KMS-11 (cell line): ENCODE measurements around the gene POLR2I.

Source experiments
- H2AFZ ChIP-seq: fragments of 200-600 bp; sonication (generic); 2 replicates; pipeline ENCODE4 v1.6.1; 2016; ENCODE audit warnings: antibody characterized with exemption, mixed run types, low read depth
- H3K27ac ChIP-seq: fragments of 200-600 bp; sonication (generic); 2 replicates; pipeline ENCODE4 v1.6.1; 2016; ENCODE audit warnings: mild to moderate bottlenecking, mixed run types
- H3K27me3 ChIP-seq: fragments of 200-600 bp; sonication (generic); 2 replicates; pipeline ENCODE4 v1.6.1; 2017; ENCODE audit warnings: mild to moderate bottlenecking, low read depth, mixed run types, moderate library complexity; ENCODE audit not compliant: insufficient read depth
- H3K36me3 ChIP-seq: fragments of 200-600 bp; sonication (generic); 2 replicates; pipeline ENCODE4 v1.6.1; 2017; ENCODE audit warnings: mild to moderate bottlenecking, mixed run types; ENCODE audit not compliant: insufficient read depth
- H3K4me1 ChIP-seq: fragments of 200-600 bp; sonication (generic); 2 replicates; pipeline ENCODE4 v1.6.1; 2016; ENCODE audit warnings: mild to moderate bottlenecking, low read depth, mixed run types; ENCODE audit not compliant: poor library complexity, severe bottlenecking
- H3K4me2 ChIP-seq: fragments of 200-600 bp; sonication (generic); 2 replicates; pipeline ENCODE4 v1.7.0; 2016; ENCODE audit warnings: mild to moderate bottlenecking, mixed run types
- H3K4me3 ChIP-seq: fragments of 200-600 bp; sonication (generic); IDR thresholded peaks from 2 replicates; pipeline ENCODE4 v1.6.1; 2017; ENCODE audit warnings: low read depth, low read length, mixed read lengths; ENCODE audit not compliant: insufficient read depth
- H3K79me2 ChIP-seq: fragments of 200-600 bp; sonication (generic); 2 replicates; pipeline ENCODE4 v1.6.1; 2016; ENCODE audit warnings: low read depth, mixed run types; ENCODE audit not compliant: insufficient read depth
- H3K9ac ChIP-seq: fragments of 200-600 bp; sonication (generic); 2 replicates; pipeline ENCODE4 v1.6.1; 2016; ENCODE audit warnings: mild to moderate bottlenecking, mixed run types
- H4K20me1 ChIP-seq: fragments of 200-600 bp; sonication (generic); 2 replicates; pipeline ENCODE4 v1.6.1; 2016; ENCODE audit warnings: mild to moderate bottlenecking, mixed run types; ENCODE audit not compliant: insufficient read depth
- CTCF ChIP-seq: fragments of 200-600 bp; sonication (generic); conservative IDR thresholded peaks from 2 replicates; pipeline ENCODE4 v1.6.1; 2017; ENCODE audit warnings: low read depth, mild to moderate bottlenecking, antibody characterized with exemption, low read length, moderate library complexity, mixed read lengths

The POLR2I gene

GRCh38 chr19:36115453-36116343, 1.0 kb upstream of the POLR2I start, which contains the start of gene TBCB:
TBCB (plus strand) TSS chr19:36115468; CDS start chr19:36115561, 93 bp downstream.
- Histone ChIP-seq H3K79me2 (no peaks in the 10 kb centered on the region; the same call in 1 of the 2 replicates), H3K9ac (peak within 1 kb of the TSS; percentile 65), H3K36me3 (peaks cover 3% of the 10 kb centered on the region; the same call in 1 of the 2 replicates), H2AFZ (peak within 1 kb of the TSS; percentile 86), H3K4me1 (peaks cover 12% of the 10 kb centered on the region), H3K4me2 (peak within 1 kb of the TSS; percentile 88), H3K27ac (peak within 1 kb of the TSS; percentile 67), H4K20me1 (no peaks in the 10 kb centered on the region), H3K27me3 (no peaks in the 10 kb centered on the region), H3K4me3 (no peak within 1 kb of the TSS)
- TF ChIP-seq CTCF, result no peak

GRCh38 chr19:36113894-36114720, 568 bp downstream of the POLR2I start:
- Histone ChIP-seq H3K36me3 (peaks cover 3% of the 10 kb centered on the region; the same call in 1 of the 2 replicates), H3K27me3 (no peaks in the 10 kb centered on the region), H4K20me1 (no peaks in the 10 kb centered on the region), H2AFZ (peak overlapping the region; percentile 86), H3K9ac (peak overlapping the region; percentile 65), H3K4me1 (peaks cover 12% of the 10 kb centered on the region), H3K4me2 (peak overlapping the region; percentile 75), H3K27ac (peak overlapping the region; percentile 67), H3K4me3 (no peak overlapping the region), H3K79me2 (no peaks in the 10 kb centered on the region; the same call in 1 of the 2 replicates)
- no peak for TF ChIP-seq CTCF

GRCh38 chr19:36113425-36113824, 1.2 kb downstream of the POLR2I start:
- Histone ChIP-seq H3K27ac (no peak overlapping the region), H2AFZ (no peak overlapping the region), H3K4me1 (peaks cover 12% of the 10 kb centered on the region), H3K27me3 (no peaks in the 10 kb centered on the region), H3K4me3 (no peak overlapping the region), H3K4me2 (peak overlapping the region; percentile 75), H3K79me2 (no peaks in the 10 kb centered on the region; the same call in 1 of the 2 replicates), H3K36me3 (peaks cover 3% of the 10 kb centered on the region; the same call in 1 of the 2 replicates), H4K20me1 (no peaks in the 10 kb centered on the region), H3K9ac (peak overlapping the region; percentile 65; the same call in 1 of the 2 replicates)
- no peak for TF ChIP-seq CTCF

- Histone ChIP-seq H3K4me1 (peaks cover 12% of the 10 kb centered on the region), H3K36me3 (peaks cover 3% of the 10 kb centered on the region; the same call in 1 of the 2 replicates), H2AFZ (no peak overlapping the region), H3K79me2 (no peaks in the 10 kb centered on the region; the same call in 1 of the 2 replicates), H4K20me1 (no peaks in the 10 kb centered on the region), H3K4me3 (no peak overlapping the region), H3K9ac (no peak overlapping the region), H3K27me3 (no peaks in the 10 kb centered on the region), H3K27ac (no peak overlapping the region), H3K4me2 (no peak overlapping the region)
- no peak for TF ChIP-seq CTCF
Observed at GRCh38 chr19:36112678-36113077, 2.0 kb downstream of the POLR2I start.
